Kidney (tissue), 14 donors: ENCODE results near the gene DTNBP1. TPM values are rescaled to one million over a fixed set of nuclear protein-coding genes. Genes with fewer than 3 reads are reported as not detected.
"Not testable (repeated sequence)": the region's sequence is repeated elsewhere in the genome, so short reads cannot be mapped to it uniquely, and the experiment has no call there.

Source experiments
- DNase-seq, 5 donors: peaks; one replicate each; pipeline ENCODE4 v3.0.0-alpha.2; 2013 to 2020
- FAIRE-seq: peaks from 2 replicates; lab custom pipeline; 2012; peaks lifted over from hg19 to GRCh38; lab: Jason Lieb, UNC
- H3K27ac ChIP-seq, 2 donors: one replicate each; pipeline ENCODE4 v1.7.0; 2013; ENCODE audit warnings: low read depth in 2 of 2, low read length in 2 of 2, inconsistent platforms in 1 of 2
- H3K27me3 ChIP-seq: one replicate; pipeline ENCODE4 v1.7.1; 2013; ENCODE audit warnings: low read length, inconsistent platforms; ENCODE audit not compliant: control insufficient read depth, insufficient read depth
- H3K36me3 ChIP-seq, 3 donors: one replicate each; pipeline versions ENCODE4 v1.7.0 to v1.7.1; 2013; ENCODE audit warnings: low read length in 3 of 3, control low read depth in 1 of 3, inconsistent platforms in 1 of 3; ENCODE audit not compliant: insufficient read depth in 3 of 3, control insufficient read depth in 2 of 3
- H3K4me1 ChIP-seq, 3 donors: one replicate each; pipeline versions ENCODE4 v1.7.0 to v1.7.1; 2013; ENCODE audit warnings: low read length in 3 of 3, inconsistent platforms in 1 of 3, low read depth in 1 of 3; ENCODE audit not compliant: control insufficient read depth in 2 of 3, insufficient read depth in 2 of 3
- H3K4me3 ChIP-seq, 3 donors: one replicate each; pipeline versions ENCODE4 v1.7.0 to v1.8.1; 2013; ENCODE audit warnings: low read length in 3 of 3, control low read depth in 1 of 3, inconsistent platforms in 1 of 3
- H3K9ac ChIP-seq, 3 donors: one replicate each; pipeline versions ENCODE4 v1.7.0 to v1.7.1; 2013; ENCODE audit warnings: low read length in 3 of 3, control low read depth in 1 of 3, inconsistent platforms in 1 of 3
- H3K9me3 ChIP-seq, 3 donors: one replicate each; pipeline versions ENCODE4 v1.7.0 to v1.7.1; 2013; ENCODE audit warnings: low read length in 3 of 3, control low read depth in 1 of 3, inconsistent platforms in 1 of 3; ENCODE audit not compliant: control insufficient read depth in 2 of 3, insufficient read depth in 1 of 3
- intact Hi-C: fragments of 100-400 bp; cut with DNase I; formaldehyde crosslinking; loops from one replicate; pipeline ENCODE4 v1.11.1; 2022
- polyA plus RNA-seq: library from polyadenylated mRNA; stranded (reverse); fragments of 350-450 nt; fragmentation: Illumina TruSeq; extraction: RNeasy Lipid Tissue Mini Kit (QIAGEN cat#74804); gene quantifications from one replicate; pipeline ENCODE4 v1.2.3, GENCODE V29; 2014; ENCODE audit warnings: low read depth, low replicate concordance; ENCODE audit not compliant: insufficient read depth
- total RNA-seq: library from RNA; stranded (reverse); fragmentation: NEBNext Ultra II Directional; extraction: Animal tissue kit (Norgen Biotek cat#: 25700); gene quantifications from one replicate; pipeline ENCODE4 v1.2.1, GENCODE V29; 2021
- TF ChIP-seq, protein P1 (sequence below): IDR thresholded peaks from 3 replicates; pipeline ENCODE4 v1.5.1; 2012; ENCODE audit warnings: mild to moderate bottlenecking, moderate library complexity, borderline replicate concordance; ENCODE audit not compliant: insufficient read depth; ENCODE audit errors: extremely low read depth
- donor health status: control.
- donor health status: control.
- donor health status: control.
- donor health status: control.
- donor health status: control.
- donor health status: DM: yes; HTN: yes; CAD: no.
- donor health status: Normal renal cell carcinoma (clear cell type).

DTNBP1 gene
- total and polyA plus RNA-seq, 2 donors from 2014 or later: 25.2 to 36.2 TPM

DNA sequence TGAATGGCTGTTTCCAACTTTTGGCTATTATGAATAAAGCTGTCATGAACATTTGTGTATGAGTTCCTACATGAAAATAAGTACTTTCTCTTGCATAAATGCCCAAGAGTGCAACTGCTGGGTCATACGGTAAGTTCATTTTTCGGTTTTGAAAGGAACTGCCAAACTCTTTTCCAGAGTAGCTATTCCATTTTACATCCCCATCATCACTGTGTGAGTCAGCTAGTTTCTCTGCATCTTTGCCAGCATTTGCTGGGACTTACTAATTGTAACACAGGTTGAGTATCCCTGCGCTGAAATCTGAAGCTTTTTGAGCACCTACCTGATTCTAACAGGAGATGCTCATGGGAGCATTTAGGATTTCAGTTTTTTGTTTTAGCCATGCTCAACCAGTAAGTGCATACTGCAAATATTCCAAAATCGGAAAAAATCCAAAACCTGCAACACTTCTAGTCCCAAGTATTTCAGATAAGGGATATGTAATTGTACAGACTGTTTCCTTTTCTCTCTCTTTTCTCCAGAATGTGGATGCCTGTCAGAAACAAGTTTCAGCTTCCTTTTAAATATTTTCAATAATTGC lies 118.4 kb downstream of the DTNBP1 start:
- no peaks in the 10 kb centered on the region for H3K36me3 ChIP-seq
- no peaks in the 10 kb centered on the region for H3K27me3 ChIP-seq
- no peaks in the 10 kb centered on the region for H3K9me3 ChIP-seq
- H3K4me1 ChIP-seq: peaks cover 0 to 2% (median 2%) of the 10 kb centered on the region in 3 donors
- intact Hi-C loops: no loop called here
- H3K4me3 ChIP-seq: no peak overlapping the region
- DNase-seq: no peak
- no peak for FAIRE-seq
- TF ChIP-seq, protein P1, sequence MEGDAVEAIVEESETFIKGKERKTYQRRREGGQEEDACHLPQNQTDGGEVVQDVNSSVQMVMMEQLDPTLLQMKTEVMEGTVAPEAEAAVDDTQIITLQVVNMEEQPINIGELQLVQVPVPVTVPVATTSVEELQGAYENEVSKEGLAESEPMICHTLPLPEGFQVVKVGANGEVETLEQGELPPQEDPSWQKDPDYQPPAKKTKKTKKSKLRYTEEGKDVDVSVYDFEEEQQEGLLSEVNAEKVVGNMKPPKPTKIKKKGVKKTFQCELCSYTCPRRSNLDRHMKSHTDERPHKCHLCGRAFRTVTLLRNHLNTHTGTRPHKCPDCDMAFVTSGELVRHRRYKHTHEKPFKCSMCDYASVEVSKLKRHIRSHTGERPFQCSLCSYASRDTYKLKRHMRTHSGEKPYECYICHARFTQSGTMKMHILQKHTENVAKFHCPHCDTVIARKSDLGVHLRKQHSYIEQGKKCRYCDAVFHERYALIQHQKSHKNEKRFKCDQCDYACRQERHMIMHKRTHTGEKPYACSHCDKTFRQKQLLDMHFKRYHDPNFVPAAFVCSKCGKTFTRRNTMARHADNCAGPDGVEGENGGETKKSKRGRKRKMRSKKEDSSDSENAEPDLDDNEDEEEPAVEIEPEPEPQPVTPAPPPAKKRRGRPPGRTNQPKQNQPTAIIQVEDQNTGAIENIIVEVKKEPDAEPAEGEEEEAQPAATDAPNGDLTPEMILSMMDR: no peak
- H3K9ac ChIP-seq: no peak overlapping the region
- H3K27ac ChIP-seq: no peak overlapping the region

DNA sequence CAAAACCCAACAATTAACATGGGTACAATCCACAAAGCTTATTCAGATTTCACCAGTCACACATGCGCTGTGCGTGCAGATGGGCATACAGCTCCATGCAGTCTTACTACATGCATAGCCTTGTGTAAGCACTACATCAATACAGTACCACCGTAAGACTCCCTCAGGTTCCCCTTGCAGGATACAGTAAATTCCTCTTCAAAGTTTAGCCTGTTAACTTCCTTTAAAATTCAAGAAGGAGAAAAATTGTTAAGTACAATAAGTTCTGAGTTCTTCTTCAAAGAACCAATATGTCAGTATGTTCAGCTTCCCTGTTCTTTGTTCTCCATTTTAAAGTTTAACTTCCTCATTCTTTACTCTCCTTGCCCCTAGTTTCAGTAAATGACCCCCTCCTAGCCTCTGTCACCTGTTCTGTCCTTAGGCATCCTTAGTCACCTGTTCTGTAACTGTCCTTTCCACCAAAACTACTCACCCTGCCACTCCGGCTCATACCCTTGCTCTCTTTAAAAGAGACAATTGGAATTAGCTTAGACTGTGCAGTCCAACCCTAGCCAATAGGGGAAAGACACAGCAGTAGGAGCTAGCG lies 119.4 kb downstream of the DTNBP1 start:
- FAIRE-seq, H3K36me3 ChIP-seq, H3K27ac ChIP-seq, DNase-seq, intact Hi-C loops, H3K4me3 ChIP-seq, H3K9ac ChIP-seq, H3K27me3 ChIP-seq, H3K4me1 ChIP-seq, H3K9me3 ChIP-seq: not testable (repeated sequence)

DNA sequence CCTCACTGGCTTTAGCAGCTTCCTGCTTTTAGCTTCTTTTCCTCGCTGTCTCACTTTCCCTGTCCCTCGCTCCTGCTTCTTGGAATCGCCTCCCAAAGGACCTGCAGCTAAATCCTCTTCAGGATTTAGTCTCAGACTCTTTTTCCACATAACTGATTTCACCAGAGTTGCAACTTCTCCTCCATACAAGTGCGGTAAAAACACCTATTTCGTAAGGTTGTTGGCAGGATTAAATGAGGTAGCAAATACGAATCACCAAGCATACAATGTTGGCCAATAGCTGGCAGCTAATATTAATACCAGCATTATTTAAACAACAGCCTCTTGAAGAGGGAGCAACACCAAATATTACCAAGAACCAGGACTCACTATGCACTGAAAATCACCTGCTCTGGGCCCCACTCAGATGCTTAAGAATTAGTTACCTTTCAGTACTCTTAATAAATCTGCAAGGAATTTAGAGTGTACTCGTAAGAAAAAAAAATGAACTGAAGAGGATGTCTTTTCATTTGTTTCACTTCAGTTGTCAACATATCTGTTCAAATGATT lies 123.0 kb downstream of the DTNBP1 start:
- Histone ChIP-seq H3K9ac (no peak overlapping the region), H3K4me3 (no peak overlapping the region), H3K27me3 (no peaks in the 10 kb centered on the region), H3K36me3 (no peaks in the 10 kb centered on the region), H3K9me3 (no peaks in the 10 kb centered on the region), H3K4me1 (peaks cover 0 to 15% (median 9%) of the 10 kb centered on the region in 3 donors), H3K27ac (no peak overlapping the region)
- TF ChIP-seq, protein P1: no peak
- intact Hi-C loops: no loop called here
- DNase-seq (no peak), FAIRE-seq (no peak)

DNA sequence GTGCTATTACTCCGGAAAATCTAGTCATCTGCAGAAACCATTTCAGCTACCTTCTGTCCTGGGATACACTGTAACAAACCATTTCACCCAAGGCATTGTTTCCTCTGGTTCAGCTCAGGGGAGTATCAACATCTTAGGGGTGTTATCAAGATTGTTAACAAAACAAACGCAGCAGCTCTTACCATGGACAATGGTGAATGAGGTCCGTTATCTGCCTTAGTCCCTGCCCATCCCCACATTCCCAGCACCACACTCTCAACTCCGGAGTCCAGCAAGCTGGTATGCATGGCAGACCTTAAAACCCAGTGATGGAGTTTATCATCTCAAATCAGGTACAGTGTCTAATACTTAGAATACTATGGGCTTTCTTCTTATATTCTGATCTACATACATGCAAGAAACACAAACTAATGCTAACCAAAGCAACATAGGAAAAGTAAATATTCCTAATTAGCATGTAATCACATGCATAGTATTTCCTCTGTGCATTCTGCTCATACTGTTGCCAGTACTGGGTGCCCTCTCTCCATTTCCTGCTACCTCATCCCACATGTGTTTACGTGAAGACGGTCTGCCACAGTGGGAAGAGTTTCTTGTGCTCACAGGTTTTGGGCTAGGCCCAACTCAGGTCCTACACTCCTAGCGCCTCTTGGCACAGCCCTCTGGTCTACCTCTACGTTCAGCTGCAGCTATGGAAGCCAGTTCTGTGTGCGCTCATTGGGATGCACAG lies 123.9 kb downstream of the DTNBP1 start:
- Histone ChIP-seq H3K4me1 (peaks cover 0 to 18% (median 9%) of the 10 kb centered on the region in 3 donors), H3K36me3 (no peaks in the 10 kb centered on the region), H3K27ac (no peak overlapping the region), H3K9me3 (no peaks in the 10 kb centered on the region), H3K4me3 (no peak overlapping the region), H3K9ac (no peak overlapping the region), H3K27me3 (no peaks in the 10 kb centered on the region)
- TF ChIP-seq, protein P1: no peak
- no peak for DNase-seq
- intact Hi-C loops: no loop called here
- no peak for FAIRE-seq
